ENCODE data around the gene CRHBP.

- TF ChIP-seq CTCF (IDR thresholded peaks at IDR 0.05): no peak
- no peak for TF ChIP-seq POLR2A (IDR thresholded peaks at IDR 0.05)
- TF ChIP-seq EP300 (IDR thresholded peaks at IDR 0.05): no peak
- TF ChIP-seq POLR2AphosphoS5 (IDR thresholded peaks at IDR 0.05): no peak
These were observed 34.1 kb downstream of the CRHBP start for GRCh38 chr5:76986825-76987526.
